ENCODE data around the gene AHRR.
A peak's percentile ranks its signal among the peaks of the same experiment; 100 is the strongest.
"Not testable (repeated sequence)": the region's sequence is repeated elsewhere in the genome, so short reads cannot be mapped to it uniquely, and the experiment has no call there.

AHRR gene

DNA sequence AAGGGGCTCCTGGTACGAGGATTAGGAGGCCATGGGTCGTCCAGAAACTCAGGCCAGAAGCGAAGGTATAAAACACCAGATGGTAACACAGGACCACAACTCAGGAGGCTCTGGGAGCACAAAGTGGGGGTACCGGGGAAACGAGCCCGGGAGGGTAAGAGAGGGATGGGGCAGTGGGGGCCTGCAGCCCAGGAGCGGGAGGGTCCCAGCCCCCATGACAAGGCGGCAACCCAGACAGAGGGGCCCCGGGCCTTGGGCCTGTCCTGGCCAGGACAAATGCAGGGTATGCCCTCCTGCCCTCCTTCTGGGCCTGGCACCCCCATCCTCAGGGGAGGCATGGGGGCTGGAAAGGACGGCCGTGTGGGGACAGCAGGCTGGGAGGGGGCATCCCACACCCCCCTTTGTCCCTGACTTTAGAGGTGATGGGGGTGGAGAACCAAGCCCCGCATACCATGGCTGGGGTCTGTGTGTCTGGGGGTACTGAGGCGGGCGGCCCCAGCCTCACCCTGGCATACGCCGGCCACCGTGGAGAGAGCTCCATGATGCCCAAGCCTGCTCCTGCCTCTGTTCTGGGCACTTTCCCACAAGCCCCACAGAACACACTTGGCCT, 74.5 kb downstream of the AHRR start:
- no peak for DNase-seq (ENCODE audit: low read depth)

DNA sequence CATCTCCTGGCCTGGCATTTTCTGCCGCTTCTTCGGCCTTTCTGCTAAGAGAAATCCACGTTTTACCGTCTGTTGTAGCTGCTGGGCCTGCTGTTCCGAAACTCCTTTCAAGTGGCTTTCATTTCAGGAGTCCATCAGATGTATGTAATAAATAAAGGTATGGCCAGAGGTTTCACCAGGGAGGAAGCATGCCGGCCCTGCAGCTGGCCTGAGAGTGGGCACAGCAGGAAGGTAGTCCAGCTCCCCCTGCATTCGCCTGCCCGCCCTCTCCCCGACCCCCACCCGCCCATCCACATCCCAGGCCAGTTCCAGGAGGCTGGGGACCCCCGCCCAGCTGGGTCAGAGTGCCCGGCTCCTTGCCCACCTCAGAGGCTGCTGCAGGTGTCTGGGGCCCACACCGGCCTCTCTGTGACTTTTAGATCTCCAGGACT, 75.0 kb downstream of the AHRR start:
- no peak for DNase-seq (ENCODE audit: low read depth)

DNA sequence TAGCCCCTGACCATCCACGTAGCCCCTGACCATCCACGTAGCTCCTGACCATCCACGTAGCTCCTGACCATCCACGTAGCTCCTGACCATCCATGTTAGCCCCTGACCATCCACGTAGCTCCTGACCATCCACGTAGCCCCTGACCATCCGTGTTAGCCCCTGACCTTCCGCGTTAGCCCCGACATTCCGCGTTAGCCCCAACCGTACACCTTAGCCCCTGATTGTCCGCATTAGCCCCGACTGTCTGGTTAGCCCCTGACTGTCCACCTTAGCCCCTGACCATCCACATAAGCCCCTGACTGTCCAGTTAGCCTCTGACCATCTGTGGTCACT, 76.6 kb downstream of the AHRR start:
- not testable (repeated sequence) for DNase-seq (ENCODE audit: low read depth)

DNA sequence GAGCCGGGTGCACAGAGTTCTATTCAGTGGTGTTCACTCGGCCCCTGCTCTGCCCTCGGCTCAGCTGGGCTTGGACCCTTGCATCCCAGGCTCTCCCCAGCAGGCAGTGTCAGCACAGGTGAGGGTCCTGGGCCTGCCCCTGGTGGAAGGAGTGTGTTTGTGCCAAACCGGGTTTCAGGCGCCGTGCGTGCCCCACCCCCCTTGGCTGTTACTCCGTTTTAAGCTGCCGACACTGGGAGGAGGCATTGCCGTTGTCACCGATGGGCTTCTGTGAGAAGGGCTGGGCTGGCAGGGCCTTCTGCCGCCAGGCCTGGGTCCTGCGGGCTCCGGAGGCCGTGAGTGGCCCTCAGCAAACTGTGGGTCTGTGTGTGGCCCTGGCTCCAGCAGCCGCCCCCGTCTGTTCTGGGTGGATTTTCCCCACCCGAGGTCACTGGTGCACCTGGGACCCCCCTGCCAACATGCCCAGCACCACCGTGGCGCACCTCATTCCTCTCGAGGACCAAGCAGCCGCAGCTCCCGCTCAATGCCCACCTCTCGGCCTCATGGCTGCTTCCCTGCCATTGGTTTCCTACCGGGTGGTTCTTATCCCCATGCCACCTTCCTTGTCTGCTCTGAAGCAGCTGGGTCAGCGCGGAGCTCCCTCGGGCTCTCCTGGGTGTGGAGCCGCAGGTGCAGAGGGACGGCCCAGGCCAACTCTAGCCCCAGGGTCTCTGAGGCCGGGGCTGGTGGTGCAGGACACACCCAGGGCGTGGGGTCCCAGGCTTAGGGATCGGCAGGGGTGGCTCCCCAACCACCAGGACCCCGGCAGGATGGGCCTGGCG, 77.2 kb downstream of the AHRR start:
- no peak for DNase-seq (ENCODE audit: low read depth)

DNA sequence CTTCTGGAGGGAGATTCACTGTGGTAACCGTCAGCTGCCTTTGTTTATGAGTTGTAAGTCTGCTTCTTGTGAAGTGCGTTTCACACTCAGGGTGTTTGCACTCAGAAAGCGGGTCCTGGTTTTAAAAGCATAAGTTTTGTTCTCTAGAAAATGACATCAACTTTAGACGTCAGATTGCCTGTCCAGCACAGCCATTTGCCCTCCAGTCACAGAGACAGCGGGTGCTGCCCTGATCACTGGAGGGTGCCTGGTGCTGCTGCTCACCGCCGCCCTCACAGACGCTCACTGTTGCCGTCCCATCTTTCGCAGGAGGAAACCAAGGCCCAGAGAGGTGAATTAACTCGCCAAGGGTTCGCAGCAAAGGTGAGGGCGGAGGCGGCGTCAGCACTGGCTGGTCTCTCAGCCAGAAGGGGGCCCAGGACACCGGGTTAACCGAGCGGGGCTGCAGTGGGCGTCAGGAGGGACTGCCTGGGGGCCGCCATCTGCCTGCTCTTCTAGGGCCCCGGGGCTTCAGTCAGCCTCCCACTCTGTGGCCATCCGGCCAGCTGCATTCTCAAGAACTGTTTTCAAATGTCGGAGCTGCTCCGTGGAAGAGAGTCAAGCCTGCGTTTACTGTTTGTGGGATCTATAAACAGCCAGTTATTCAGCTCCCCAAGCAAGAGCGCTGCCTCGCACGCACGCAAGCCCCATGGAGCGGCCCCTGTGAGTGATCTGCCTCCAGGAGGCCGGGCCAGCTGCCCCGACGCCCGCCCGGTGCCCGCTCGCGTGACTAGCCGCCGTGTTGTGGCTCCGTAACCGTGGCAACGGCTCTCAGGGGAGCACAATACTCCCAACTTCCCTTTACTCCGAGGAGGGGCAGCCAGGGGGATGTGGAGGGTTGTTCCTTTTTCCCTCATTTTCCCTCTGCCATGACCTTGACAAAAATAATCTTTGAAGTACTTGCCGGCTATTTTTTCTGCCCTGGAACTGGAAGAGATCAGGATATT, 78.1 kb downstream of the AHRR start:
- peak; percentile 61 for DNase-seq (ENCODE audit: low read depth)

DNA sequence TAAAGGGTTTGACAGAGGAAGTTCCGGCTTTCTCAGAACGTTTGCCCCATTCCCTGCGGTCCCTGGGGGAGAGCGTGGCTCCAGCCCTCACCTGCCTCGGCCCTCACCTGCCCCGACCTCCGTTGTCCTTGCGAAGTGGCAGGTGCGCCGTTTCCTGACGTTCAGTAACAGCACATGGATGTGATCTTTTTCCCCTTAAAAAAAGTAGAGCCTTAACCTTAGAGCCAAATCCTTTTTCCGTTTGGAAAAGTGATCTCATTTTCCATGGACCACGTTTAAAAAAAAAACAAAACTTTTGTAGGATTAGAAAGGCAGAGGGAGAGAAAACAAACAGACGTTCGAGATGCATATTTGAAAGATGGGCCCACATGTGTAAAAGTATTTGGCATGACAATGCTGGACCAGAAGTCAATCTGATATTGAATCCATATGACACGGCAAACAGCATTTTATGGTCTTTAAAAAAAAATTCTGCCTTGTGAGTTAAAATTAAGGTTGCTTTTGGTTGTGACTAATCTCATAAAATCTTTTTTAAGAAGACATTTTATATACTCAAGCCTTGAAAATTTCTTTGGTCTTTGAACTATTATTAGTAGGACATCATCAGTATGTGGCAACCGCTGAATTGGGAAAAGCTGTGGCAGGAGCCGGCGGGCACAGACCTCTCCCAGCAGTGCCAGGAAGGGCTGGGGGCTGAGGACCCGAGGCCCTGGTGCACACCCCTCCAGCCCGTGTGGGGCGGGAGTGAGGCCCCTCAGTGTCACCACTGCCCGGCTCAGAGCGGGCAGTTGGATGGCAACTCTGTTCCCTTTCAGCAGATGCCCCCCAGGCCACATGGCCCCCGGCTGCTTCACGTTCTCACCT, 79.0 kb downstream of the AHRR start:
- no peak for DNase-seq (ENCODE audit: low read depth)

DNA sequence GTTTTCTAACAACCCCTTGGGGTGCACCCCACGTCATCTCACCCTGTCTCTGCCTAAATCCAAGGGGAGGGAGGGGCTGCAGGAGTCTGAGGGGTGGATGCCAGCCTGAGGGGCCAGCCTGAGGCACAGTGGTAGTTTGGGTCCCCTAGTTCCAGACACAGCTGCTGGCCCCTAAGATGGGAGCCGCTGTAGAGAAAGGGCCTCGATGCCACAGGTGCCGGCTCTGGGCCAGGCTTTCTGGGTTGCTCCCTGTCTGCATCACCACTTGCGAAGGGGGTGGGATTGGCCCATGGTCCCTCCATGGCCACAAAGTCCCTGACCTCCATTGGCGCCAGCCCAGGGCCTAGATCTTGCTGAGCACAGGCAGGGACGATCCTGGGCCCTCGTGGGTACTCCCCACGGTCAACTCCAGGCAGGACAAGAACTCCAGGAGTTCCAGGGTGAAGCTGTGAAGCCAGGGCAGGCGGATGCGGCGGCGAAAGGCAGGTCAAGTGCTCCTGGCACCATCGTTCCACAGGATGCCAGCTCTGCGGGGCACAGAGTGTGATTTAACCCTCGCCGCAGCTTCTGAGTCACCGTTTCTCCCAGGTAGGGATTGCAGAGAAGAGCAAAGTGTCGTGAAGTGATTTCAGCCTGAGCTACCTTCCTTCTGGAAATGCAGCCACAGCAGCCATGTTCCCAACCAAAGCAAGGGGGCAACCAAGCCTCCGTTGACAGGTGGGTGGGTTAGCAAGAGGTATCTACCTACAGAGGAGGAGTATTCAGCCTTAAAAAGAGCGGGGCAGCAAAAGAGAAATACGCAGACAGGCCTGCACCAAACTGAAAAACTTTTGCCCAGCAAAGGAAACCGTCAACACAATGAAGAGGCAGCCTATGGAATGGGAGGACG, 79.9 kb downstream of the AHRR start:
- no peak for DNase-seq (ENCODE audit: low read depth)

DNA sequence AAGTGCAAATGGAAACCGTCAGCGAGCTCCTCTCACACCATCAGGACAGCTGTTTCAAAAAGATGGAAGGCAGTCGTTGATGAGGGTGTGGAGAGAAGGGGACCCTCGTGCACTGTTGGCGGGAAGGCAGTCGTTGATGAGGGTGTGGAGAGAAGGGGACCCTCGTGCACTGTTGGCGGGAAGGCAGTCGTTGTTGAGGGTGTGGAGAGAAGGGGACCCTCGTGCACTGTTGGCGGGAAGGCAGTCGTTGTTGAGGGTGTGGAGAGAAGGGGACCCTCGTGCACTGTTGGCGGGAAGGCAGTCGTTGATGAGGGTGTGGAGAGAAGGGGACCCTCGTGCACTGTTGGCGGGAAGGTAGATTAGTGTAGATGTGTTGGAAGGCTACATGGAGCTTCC, 80.7 kb downstream of the AHRR start:
- DNase-seq (ENCODE audit: low read depth) = not testable (repeated sequence)

DNA sequence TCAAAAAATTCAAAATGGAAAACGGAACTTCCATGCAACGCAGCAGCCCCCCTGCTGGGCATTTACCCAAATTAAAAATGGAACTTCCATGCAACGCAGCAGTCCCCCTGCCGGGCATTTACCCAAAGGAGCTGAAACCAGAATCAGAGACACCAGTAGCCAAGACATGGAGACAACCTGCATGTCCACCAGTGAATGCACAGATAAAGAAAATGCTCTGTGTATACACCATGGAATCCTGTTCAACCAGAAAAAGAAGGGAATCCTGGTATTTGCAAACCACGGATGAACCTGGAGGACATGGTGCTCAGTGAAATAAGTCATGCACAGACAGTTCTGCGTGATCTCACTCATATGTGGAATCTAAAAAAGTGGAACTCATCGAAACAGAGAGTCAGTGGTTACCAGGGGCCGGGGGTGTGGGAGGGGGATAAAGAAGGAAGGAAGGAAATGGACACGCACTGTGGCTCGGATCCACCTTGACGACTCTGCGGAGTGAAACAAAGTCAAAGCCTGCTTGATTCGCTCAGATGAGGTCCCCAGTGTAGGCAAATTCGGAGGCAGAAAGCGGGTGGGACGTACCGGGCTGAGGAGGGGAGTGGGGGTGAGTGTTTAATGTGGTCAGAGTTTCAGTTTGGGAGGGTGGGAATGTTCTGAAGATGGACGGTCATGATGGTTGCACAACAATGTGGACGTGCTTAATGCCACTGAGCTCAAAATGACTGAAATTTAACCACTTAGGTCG, 81.3 kb downstream of the AHRR start:
- no peak for DNase-seq (ENCODE audit: low read depth)

DNA sequence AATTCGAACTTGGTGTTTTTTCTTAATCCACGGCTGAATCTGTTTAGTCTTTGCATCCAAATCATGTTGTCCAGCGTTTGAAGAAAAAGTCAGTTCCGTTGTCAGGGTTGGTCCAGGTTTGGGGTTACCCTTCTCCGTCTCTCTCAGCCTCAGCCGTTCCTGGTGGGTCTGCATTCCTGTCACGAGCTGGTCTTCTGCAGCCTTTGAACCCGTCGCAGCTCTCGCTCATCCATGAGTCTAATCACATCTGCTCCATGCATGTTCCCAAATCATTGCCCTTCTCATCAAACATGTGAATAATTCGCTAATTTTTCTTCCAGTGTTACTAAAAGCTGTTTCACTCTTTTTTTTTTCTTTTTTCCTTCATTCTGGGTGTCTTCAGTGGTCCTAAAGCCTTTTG, 82.5 kb downstream of the AHRR start:
- no peak for DNase-seq (ENCODE audit: low read depth)

DNA sequence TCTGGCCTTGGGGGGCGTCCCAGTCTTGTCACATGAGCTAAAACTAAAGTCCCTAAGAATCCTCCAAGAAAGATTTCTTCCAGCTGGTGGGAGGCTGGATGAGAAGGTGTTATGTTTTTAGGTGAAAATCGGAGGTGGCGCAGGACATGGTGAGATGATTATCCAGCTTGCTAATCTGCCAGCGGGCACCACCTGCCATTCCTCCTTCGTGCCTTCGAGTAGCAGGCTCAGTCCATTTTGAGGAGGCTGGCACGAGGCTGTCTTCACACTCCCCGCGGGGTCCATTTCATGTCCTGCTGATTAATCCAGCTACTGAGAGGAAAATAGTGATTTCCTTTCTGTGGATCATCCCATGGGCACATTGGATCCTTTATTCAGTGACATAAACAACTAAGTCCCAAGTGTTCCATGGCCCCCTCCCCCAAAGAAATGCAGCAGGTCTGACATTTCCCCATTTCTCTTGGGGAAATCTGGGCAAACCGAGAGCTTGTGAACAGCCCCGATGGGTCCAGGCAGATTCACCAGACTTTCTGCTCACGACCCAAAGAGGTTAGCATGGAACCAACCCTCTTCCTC, 83.2 kb downstream of the AHRR start:
- no peak for DNase-seq (ENCODE audit: low read depth)

DNA sequence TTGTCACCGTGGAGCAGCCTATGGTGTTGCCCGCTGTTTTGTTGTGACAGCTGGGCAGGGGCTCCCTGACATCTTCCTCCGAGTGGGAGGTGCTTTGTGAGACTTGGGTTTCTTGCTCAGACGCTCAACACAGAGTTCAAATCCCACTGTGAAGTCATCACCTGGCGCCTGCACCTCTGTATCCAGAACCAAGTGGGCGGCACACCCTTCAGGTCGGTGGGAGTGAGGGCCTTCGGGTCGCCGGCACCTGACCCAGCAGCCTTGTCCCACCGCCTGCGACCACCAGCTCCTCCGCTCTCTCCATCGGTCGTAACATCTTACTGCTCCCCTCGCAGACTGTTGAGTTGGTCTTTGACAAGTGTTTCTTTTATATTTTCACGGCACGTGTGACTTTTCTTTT, 83.9 kb downstream of the AHRR start:
- no peak for DNase-seq (ENCODE audit: low read depth)

DNA sequence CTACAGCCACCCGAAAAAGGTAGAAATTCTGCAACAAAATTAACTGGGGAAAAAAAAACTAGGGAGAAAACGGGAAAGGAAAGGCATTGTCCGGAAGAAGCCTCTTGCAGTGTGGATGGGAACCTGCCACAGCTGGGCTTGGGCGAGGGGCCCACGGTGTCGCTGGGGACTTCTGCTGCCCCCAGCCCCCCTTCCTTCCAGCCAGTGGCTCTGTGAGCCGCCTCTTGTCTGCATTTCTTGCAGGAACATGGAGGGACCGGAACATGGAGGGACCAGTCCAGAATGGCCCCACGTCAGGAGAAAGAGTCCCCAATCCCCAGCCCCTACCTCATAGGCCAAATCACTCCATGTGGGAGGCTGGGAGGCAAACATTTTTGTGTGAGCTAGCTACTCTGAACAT, 84.5 kb downstream of the AHRR start:
- DNase-seq (ENCODE audit: low read depth) = no peak

DNA sequence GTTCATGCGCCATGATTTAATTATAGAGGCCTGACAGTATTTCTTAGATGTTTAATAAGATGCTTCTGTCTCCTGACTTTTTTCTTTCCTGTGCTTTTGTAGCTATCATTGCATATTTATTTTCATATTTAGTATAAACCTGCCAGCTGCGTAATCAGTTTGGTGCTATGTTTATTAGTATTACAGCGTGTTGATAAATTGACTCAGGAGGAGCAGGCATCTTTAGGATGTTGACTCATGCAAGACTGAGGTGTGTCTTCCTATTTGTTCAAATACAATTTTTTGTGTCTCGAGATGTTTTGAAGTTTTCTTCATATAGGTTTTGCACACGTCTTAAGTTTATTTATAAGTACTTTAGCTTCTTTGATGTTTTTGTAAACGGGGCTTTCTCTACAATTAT, 85.5 kb downstream of the AHRR start:
- no peak for DNase-seq (ENCODE audit: low read depth)

DNA sequence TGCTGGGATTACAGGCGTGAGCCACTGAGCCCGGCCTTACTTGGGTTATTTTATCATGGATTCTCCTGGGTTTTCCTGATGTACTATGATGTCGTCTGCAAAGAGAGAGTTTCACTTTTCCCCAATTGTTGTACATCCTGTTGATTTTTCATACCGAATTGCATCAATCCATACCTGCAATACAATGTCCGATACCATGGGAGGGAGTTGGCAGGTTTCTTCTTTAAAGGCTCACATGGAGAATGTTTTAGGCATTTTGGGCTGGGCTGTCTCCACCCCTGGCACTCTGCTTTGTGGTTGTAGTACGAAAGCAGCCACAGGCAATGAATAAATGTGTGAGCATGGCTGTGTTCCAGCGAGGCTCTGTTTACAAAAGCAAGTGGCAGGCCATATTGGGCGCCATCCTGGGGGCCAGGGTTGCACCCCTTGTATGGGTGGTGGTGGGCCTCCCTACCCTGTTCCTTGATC, 86.3 kb downstream of the AHRR start:
- no peak for DNase-seq (ENCODE audit: low read depth)

DNA sequence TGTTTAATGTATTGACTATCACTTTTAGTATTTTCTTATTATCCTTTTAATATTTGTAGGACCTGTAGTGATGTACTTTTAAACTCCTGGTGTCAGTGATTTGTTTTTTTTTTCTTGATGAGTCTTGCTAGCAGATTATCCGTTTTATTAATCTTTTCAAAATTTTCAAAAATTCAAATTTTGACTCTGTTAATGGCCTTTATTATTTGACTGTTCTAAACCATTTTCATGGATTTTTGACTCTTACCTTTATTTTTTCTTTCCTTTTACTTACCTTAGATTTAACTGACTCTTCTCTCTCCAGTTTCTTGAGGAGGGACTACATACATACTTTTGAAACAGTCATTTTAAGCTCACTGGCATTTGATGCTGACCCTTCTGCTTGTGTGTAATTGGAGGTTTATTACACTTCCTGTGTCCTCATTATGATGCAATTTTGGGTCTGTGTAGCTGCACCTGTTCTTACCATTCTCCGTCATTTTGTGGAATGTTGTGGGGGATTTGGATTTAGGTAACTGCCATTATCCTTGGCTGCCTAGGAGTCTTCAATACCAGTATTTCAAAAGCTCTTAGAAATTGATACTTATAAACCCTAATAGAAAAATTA, 89.5 kb downstream of the AHRR start:
- DNase-seq (ENCODE audit: low read depth) = no peak

DNA sequence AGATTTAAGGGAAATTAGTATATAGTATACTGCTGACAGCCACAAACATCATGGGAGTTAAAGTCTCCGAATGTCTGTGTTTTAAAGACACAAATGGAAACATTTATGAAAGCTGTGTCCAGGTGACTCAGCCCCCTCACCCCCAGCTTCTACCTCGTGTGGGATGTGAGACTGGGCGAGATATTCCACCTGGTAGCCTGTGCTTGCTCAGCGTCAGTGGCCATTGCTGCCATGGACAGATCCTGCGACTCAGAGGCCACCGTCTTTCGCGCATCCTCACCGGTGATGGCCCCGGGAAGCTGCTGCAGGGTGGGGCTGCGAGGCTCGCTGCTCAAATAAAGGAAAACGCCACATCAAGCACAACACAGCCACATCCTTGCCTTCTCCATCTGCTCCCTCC, 90.2 kb downstream of the AHRR start:
- DNase-seq (ENCODE audit: low read depth) = no peak

DNA sequence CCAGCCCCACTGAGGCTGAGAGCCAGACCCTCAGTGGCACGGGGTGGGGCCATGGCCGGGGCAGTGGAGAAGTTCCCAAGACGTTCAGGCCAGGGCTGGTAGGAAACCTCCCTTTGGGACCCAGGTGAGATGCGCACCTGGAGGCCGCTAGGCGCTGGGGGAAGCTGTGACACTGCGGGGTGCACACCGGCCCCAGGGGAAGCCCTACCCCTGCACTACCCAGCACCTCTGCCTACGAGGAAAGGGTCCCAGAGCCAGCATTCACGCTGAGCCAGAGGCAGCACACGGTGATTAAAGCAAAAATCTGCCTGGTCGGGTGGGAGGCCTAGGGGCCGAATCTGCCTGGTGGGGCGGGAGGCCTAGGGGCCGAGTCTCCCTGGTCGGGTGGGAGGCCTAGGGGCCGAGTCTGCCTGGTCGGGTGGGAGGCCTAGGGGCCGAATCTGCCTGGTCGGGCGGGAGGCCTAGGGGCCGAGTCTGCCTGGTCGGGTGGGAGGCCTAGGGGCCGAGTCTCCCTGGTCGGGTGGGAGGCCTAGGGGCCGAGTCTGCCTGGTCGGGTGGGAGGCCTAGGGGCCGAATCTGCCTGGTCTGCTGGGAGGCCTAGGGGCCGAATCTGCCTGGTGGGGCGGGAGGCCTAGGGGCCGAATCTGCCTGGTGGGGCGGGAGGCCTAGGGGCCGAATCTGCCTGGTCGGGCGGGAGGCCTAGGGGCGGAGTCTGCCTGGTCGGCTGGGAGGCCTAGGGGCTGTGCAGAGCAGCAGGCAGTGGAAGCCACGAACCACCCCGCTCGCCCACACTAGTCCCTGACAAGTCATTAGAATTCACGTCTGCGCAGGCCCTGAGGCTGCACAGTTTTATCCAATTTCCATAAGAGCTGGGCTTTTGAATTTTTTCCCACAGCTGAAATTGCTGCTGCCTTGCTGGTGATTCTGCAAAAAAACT, 93.7 kb downstream of the AHRR start:
- not testable (repeated sequence) for DNase-seq (ENCODE audit: low read depth)

Data from iris pigment epithelial cell (primary cell).